Measurements from ENCODE around the gene IFITM1. TPM values are rescaled to one million over a fixed set of nuclear protein-coding genes. Genes with fewer than 3 reads are reported as not detected.

The IFITM1 gene
- total and polyA plus RNA-seq, 2 experiments from 2014 or later, result 72.7 to 180 TPM

DNA sequence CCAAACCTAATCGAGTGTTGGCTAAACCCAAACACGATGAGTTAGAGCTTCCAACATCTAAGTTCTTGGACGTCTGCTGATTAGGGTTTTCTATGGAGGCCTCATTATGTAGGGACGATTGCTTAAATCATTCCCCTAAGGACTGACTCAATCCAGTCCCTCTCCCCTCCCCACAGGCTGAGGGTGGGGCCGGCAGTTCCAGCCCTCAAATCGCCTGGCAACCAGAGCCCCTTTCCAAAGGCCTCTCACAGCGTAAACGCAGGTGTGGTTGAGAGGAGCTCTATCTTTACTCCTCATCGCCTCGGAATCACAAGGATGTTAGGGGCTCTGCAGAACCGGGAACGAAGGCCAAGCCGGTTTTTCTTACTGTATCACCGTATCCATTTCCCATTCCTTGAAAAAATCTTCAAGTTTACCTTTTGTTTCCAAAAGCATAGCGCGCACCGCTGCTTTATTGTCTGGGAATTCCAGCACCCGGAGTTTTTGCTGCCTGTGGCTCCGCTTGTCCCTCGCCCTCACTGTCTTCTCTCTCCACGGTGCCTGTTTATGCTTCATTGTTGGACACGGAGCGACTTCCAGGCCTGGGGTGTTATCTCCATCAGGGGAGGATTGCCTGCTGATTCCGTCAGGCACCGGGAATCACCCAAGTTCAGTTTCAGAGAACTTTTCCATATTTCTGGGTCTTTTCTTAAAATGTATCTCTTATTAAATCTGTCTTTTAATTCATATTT is 20.6 kb downstream of the IFITM1 start:
- Histone ChIP-seq H3K9me2 (ENCODE audit: insufficient read depth) (no peaks in the 10 kb centered on the region), H3K4me3 (no peak overlapping the region), H3K4me2 (ENCODE audit: unreplicated experiment) (no peak overlapping the region), H3K79me2 (ENCODE audit: insufficient read depth) (no peaks in the 10 kb centered on the region), H3K4me1 (ENCODE audit: insufficient read depth) (peaks cover 8% of the 10 kb centered on the region), H3K9me3 (ENCODE audit: low read depth) (no peaks in the 10 kb centered on the region), H3K27me3 (replicated peaks; ENCODE audit: insufficient read depth) (no peaks in the 10 kb centered on the region), H3F3A (ENCODE audit: insufficient read depth) (no peaks in the 10 kb centered on the region), H2AFZ (peak overlapping the region; percentile 66), H3K9ac (no peak overlapping the region), H3K27ac (no peak overlapping the region), H4K20me1 (ENCODE audit: insufficient read depth) (no peaks in the 10 kb centered on the region), H3K36me3 (ENCODE audit: low read depth) (no peaks in the 10 kb centered on the region)
- WGBS, 2 experiments (ENCODE audit: low coverage in 1 of 2, low lambda C conversion rate in 2 of 2, missing lambda C conversion rate in 2 of 2), result 54 to 55% methylated on average over 24 to 25 of the region's 25 CpGs
- TF ChIP-seq EZH2 (IDR thresholded peaks at IDR 0.05; ENCODE audit: insufficient read depth, poor library complexity, severe bottlenecking), result no peak
- TF ChIP-seq EZH2phosphoT487 (IDR thresholded peaks at IDR 0.05; ENCODE audit: insufficient read depth, low read depth), result no peak
- in situ Hi-C loops (cut with MboI), result no loop called here
- DNase-seq, result no peak

DNA sequence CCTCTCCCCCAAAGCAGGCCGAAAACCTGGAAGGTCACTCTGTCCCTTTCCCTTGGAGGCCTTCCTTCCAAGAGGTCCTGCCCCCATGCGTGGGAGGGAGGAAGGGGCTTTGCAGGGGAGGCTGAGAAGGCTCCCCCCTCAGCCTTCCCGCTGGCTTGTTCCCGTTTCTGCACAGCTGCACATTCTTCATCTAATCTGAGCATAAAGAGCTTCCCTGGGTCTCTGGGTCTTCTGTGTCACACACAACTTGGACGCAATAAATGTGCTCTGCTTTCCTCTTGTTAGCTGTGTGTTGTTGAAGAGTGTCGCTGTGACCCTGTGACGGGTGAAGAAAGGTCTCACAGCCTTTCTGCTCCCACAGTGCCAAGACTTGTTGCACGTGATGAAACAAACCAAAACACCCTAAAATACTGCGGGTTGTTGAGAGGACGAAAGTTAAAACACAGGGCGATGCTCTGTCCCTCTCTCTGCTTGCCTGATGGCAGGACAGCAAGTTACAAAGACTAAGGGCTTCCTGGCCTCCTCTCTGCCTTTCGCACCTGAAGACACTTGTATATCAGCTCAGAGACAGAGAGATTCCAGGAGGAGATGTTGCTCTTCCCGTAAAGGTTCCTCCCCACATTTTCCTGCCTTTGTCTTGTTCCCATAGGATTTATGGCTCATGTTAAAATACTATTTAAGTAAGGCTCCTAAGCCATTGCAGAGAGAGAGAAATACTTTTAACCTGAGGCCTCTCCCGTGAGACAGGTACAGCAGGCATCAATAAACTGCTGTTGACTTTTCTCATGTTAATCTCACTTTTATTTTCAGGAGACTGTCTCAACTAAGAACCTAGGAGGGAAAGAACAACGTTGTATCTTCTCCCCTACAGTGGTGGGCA is 22.2 kb downstream of the IFITM1 start:
- Histone ChIP-seq H2AFZ (peak overlapping the region; percentile 91), H3K79me2 (ENCODE audit: insufficient read depth) (no peaks in the 10 kb centered on the region), H3K9ac (no peak overlapping the region), H3F3A (ENCODE audit: insufficient read depth) (no peaks in the 10 kb centered on the region), H3K27ac (no peak overlapping the region), H3K4me1 (ENCODE audit: insufficient read depth) (peaks cover 8% of the 10 kb centered on the region), H3K36me3 (ENCODE audit: low read depth) (no peaks in the 10 kb centered on the region), H3K27me3 (replicated peaks; ENCODE audit: insufficient read depth) (no peaks in the 10 kb centered on the region), H4K20me1 (ENCODE audit: insufficient read depth) (no peaks in the 10 kb centered on the region), H3K4me3 (no peak overlapping the region), H3K9me3 (ENCODE audit: low read depth) (no peaks in the 10 kb centered on the region), H3K4me2 (ENCODE audit: unreplicated experiment) (peak overlapping the region; percentile 56), H3K9me2 (ENCODE audit: insufficient read depth) (no peaks in the 10 kb centered on the region)
- DNase-seq, result no peak
- WGBS, 2 experiments (ENCODE audit: low coverage in 1 of 2, low lambda C conversion rate in 2 of 2, missing lambda C conversion rate in 2 of 2), result 30 to 32% methylated on average over 15 of the region's 15 CpGs
- TF ChIP-seq EZH2phosphoT487 (IDR thresholded peaks at IDR 0.05; ENCODE audit: insufficient read depth, low read depth) (no peak), EZH2 (IDR thresholded peaks at IDR 0.05; ENCODE audit: insufficient read depth, poor library complexity, severe bottlenecking) (no peak)
- in situ Hi-C loops (cut with MboI), result no loop called here

DNA sequence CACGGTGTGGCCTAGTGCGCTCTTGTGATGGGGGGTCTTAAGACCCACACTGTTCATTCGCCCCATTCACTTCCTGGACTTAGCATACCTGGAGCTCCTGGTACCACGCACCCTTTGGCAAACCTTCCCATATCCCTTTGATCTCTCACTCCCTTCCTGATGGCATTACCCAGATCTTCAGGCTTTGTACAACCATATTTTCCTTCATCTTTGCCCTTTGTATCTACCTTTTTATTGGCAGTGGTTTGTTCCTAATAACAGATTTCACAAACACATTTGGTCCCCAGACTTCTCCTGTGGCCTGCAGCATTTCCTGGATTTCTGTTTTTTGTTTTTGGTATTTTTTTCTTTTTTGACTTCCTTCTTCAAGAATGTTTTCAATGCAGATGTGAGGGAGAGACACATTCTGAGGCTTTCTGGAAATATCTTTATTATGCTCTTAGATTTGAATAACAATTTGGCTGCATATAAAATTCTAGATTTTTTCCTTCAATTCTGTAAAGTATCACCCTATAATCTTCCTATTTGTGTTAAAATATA is 22.9 kb downstream of the IFITM1 start:
- in situ Hi-C loops (cut with MboI), result no loop called here
- 0 out of 2 replicates have a peak overlapping the region, but pooled peaks have one; percentile 30 for H2AFZ ChIP-seq

DNA sequence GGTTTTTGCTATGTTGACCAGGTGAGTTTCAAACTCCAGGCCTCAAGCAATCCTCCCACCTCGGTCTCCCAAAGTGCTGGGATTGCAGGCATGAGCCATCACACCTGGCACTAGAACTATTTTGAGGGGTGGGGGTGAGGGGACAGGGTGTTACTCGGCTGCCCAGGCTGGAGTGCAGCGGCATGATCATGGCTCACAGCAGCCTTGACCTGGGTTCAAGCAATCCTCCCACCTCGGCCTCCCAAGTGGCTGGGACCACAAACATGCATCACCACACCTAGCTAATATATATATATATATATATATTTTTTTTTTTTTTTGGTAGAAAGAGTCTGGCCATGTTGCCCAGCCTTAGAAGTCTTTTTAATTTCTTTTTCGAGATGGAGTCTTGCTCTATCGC is 23.9 kb downstream of the IFITM1 start:
- Histone ChIP-seq H3F3A (ENCODE audit: insufficient read depth) (0 out of 2 replicates have a peak, but pooled peaks cover 6% of the 10 kb centered on the region), H3K4me1 (ENCODE audit: insufficient read depth) (peaks cover 8% of the 10 kb centered on the region), H3K9ac (no peak overlapping the region), H4K20me1 (ENCODE audit: insufficient read depth) (no peaks in the 10 kb centered on the region), H3K9me2 (ENCODE audit: insufficient read depth) (no peaks in the 10 kb centered on the region), H3K27ac (no peak overlapping the region), H3K4me3 (no peak overlapping the region), H3K9me3 (ENCODE audit: low read depth) (no peaks in the 10 kb centered on the region), H3K36me3 (ENCODE audit: low read depth) (no peaks in the 10 kb centered on the region), H2AFZ (no peak overlapping the region), H3K27me3 (replicated peaks; ENCODE audit: insufficient read depth) (no peaks in the 10 kb centered on the region), H3K4me2 (ENCODE audit: unreplicated experiment) (no peak overlapping the region), H3K79me2 (ENCODE audit: insufficient read depth) (no peaks in the 10 kb centered on the region)
- no peak for DNase-seq
- TF ChIP-seq EZH2phosphoT487 (IDR thresholded peaks at IDR 0.05; ENCODE audit: insufficient read depth, low read depth) (no peak), EZH2 (IDR thresholded peaks at IDR 0.05; ENCODE audit: insufficient read depth, poor library complexity, severe bottlenecking) (no peak)
- 87 to 90% methylated on average over 6 of the region's 6 CpGs for WGBS, 2 experiments (ENCODE audit: low coverage in 1 of 2, low lambda C conversion rate in 2 of 2, missing lambda C conversion rate in 2 of 2)
- in situ Hi-C loops (cut with MboI), result no loop called here

More for the DNA sequence above, 22.9 kb downstream of the IFITM1 start:
- H3K79me2 ChIP-seq (ENCODE audit: insufficient read depth), result no peaks in the 10 kb centered on the region
- TF ChIP-seq EZH2phosphoT487 (IDR thresholded peaks at IDR 0.05; ENCODE audit: insufficient read depth, low read depth), result no peak
- no peaks in the 10 kb centered on the region for H3K9me2 ChIP-seq (ENCODE audit: insufficient read depth)
- no peak overlapping the region for H3K27ac ChIP-seq
- no peaks in the 10 kb centered on the region for H3F3A ChIP-seq (ENCODE audit: insufficient read depth)
- no peaks in the 10 kb centered on the region for H4K20me1 ChIP-seq (ENCODE audit: insufficient read depth)
- no peak overlapping the region for H3K9ac ChIP-seq
- 68 to 72% methylated on average over 4 of the region's 4 CpGs for WGBS, 2 experiments (ENCODE audit: low coverage in 1 of 2, low lambda C conversion rate in 2 of 2, missing lambda C conversion rate in 2 of 2)
- H3K9me3 ChIP-seq (ENCODE audit: low read depth), result no peaks in the 10 kb centered on the region
- H3K36me3 ChIP-seq (ENCODE audit: low read depth), result no peaks in the 10 kb centered on the region
- no peak overlapping the region for H3K4me2 ChIP-seq (ENCODE audit: unreplicated experiment)
- peaks cover 8% of the 10 kb centered on the region for H3K4me1 ChIP-seq (ENCODE audit: insufficient read depth)
- H3K27me3 ChIP-seq (replicated peaks; ENCODE audit: insufficient read depth), result no peaks in the 10 kb centered on the region
- H3K4me3 ChIP-seq, result no peak overlapping the region
- no peak for DNase-seq
